Measurements from ENCODE around the gene CHD9.

The CHD9 gene

GRCh38 chr16:53372992-53373871 lies 318.4 kb downstream of the CHD9 start:
- DNase-seq (ENCODE audit: low read depth), result no peak

- DNase-seq (ENCODE audit: low read depth), result no peak
These were observed 320.0 kb downstream of the CHD9 start for GRCh38 chr16:53374800-53375199.

- DNase-seq (ENCODE audit: low read depth), result no peak
These were observed 323.3 kb downstream of the CHD9 start for GRCh38 chr16:53378138-53378537.
